Endothelial cell of umbilical vein (primary cell): Measurements from ENCODE around the gene BAMBI. TPM values are rescaled to one million over a fixed set of nuclear protein-coding genes. Genes with fewer than 3 reads are reported as not detected.

Source experiments
- BruUV-seq: library from RNA; stranded (reverse); fragments of 400-500 nt; replicated peaks from 2 replicates; lab custom pipeline; 2021; lab: Mats Ljungman, UMichigan
- CTCF ChIA-PET: fragments of 300-600, 350-600 bp; sonication (Branson Sonifier 250); formaldehyde crosslinking; loops from one replicate; lab custom pipeline; 2021; ENCODE audit warnings: antibody characterized with exemption, inconsistent platforms; lab: Charles Lee
- POLR2A ChIA-PET: fragments of 300-600, 350-600 bp; sonication (Branson Sonifier 250); formaldehyde crosslinking; loops from one replicate; lab custom pipeline; 2021; ENCODE audit warnings: antibody characterized with exemption, inconsistent platforms; lab: Charles Lee
- DNase-seq: peaks from one replicate; pipeline ENCODE4 v3.0.0-alpha.2; 2011; ENCODE audit warnings: low read depth, low spot score
- FAIRE-seq: peaks from 2 replicates; lab custom pipeline; 2011; peaks lifted over from hg19 to GRCh38; lab: Jason Lieb, UNC
- H2AFZ ChIP-seq: 2 replicates; pipeline ENCODE4 v1.6.0; 2012; ENCODE audit warnings: low read depth, low read length, control low read depth, inconsistent platforms
- H3K27ac ChIP-seq: 2 replicates; pipeline ENCODE4 v1.5.1; 2011; ENCODE audit warnings: low read depth, mild to moderate bottlenecking, control low read depth, low read length, moderate library complexity; ENCODE audit not compliant: insufficient read depth
- H3K27me3 ChIP-seq, 2 experiments: 2 replicates each; pipeline versions ENCODE4 v1.6.0 to v1.6.1; 2011; ENCODE audit warnings: low read length in 2 of 2, mixed read lengths in 1 of 2; ENCODE audit not compliant: control insufficient read depth in 2 of 2, insufficient read depth in 2 of 2
- H3K36me3 ChIP-seq, 2 experiments: 2 replicates in 1 of 2; 3 replicates in 1 of 2; pipeline ENCODE4 v1.5.1; 2011; ENCODE audit warnings: low read length in 2 of 2, mild to moderate bottlenecking in 1 of 2, moderate library complexity in 1 of 2; ENCODE audit not compliant: control insufficient read depth in 2 of 2, insufficient read depth in 2 of 2; ENCODE audit errors: extremely low read depth in 1 of 2
- H3K4me1 ChIP-seq: 3 replicates; pipeline ENCODE4 v1.5.1; 2011; ENCODE audit warnings: mild to moderate bottlenecking, low read length; ENCODE audit not compliant: control insufficient read depth, insufficient read depth; ENCODE audit errors: extremely low read depth
- H3K4me2 ChIP-seq: 2 replicates; pipeline ENCODE4 v1.6.1; 2011; ENCODE audit warnings: low read length, control low read depth, mixed read lengths; ENCODE audit not compliant: insufficient read depth
- H3K4me3 ChIP-seq, 3 experiments: fragments of 200-600 bp in 1 of 3; sonication (generic), shearing (Covaris generic) in 1 of 3; replicated peaks in 1 of 3; 2 replicates each; pipeline ENCODE4 v1.5.1; 2011 to 2016; ENCODE audit warnings: control low read depth in 3 of 3, low read length in 3 of 3, mild to moderate bottlenecking in 2 of 3, inconsistent platforms in 1 of 3, low read depth in 1 of 3, moderate library complexity in 1 of 3; ENCODE audit not compliant: insufficient read depth in 1 of 3
- H3K79me2 ChIP-seq: 2 replicates; pipeline ENCODE4 v1.6.0; 2012; ENCODE audit warnings: low read length, inconsistent platforms; ENCODE audit not compliant: control insufficient read depth, insufficient read depth
- H3K9ac ChIP-seq: replicated peaks from 2 replicates; pipeline ENCODE3; 2011; ENCODE audit warnings: low read length, control low read depth; ENCODE audit not compliant: insufficient read depth; ENCODE audit errors: extremely low read depth
- H3K9me1 ChIP-seq: replicated peaks from 3 replicates; pipeline ENCODE4 v1.6.0; 2011; ENCODE audit warnings: mild to moderate bottlenecking, low read length; ENCODE audit not compliant: control insufficient read depth, insufficient read depth; ENCODE audit errors: extremely low read depth
- H3K9me3 ChIP-seq: replicated peaks from 2 replicates; pipeline ENCODE4 v1.5.1; 2012; ENCODE audit warnings: low read length, inconsistent platforms; ENCODE audit not compliant: control insufficient read depth, insufficient read depth
- H4K20me1 ChIP-seq: replicated peaks from 2 replicates; pipeline ENCODE3; 2011; ENCODE audit warnings: mild to moderate bottlenecking, low read length; ENCODE audit not compliant: control insufficient read depth, insufficient read depth; ENCODE audit errors: extremely low read depth
- EZH2 ChIP-seq: IDR thresholded peaks from 2 replicates; pipeline ENCODE4 v1.6.1; 2012; ENCODE audit warnings: borderline replicate concordance, low read depth, mild to moderate bottlenecking, moderate library complexity, low read length, inconsistent platforms; ENCODE audit not compliant: severe bottlenecking
- FOS ChIP-seq: IDR thresholded peaks from 2 replicates; pipeline ENCODE4 v1.6.1; 2011; ENCODE audit warnings: mild to moderate bottlenecking, low read length, moderate library complexity, borderline replicate concordance; ENCODE audit not compliant: insufficient read depth
- GATA2 ChIP-seq: IDR thresholded peaks from 2 replicates; pipeline ENCODE4 v1.7.0; 2011; ENCODE audit warnings: low read depth, mild to moderate bottlenecking, moderate library complexity, mixed read lengths, low read length; ENCODE audit not compliant: insufficient read length, insufficient read depth
- JUN ChIP-seq: IDR thresholded peaks from 2 replicates; pipeline ENCODE4 v1.6.1; 2011; ENCODE audit warnings: borderline replicate concordance, low read depth; ENCODE audit not compliant: insufficient read length, insufficient read depth
- MYC ChIP-seq: IDR thresholded peaks from one replicate; pipeline ENCODE4 v1.6.1; 2011; ENCODE audit warnings: mild to moderate bottlenecking, low read depth, low read length
- POLR2A ChIP-seq: IDR thresholded peaks from 2 replicates; pipeline ENCODE4 v1.6.1; 2012; ENCODE audit warnings: low read depth, mild to moderate bottlenecking, control low read depth, low read length
- POLR2AphosphoS5 ChIP-seq: IDR thresholded peaks from 2 replicates; pipeline ENCODE4 v1.6.1; 2012; ENCODE audit warnings: low read depth, mild to moderate bottlenecking, control low read depth, low read length, moderate library complexity; ENCODE audit not compliant: insufficient read depth
- dilution Hi-C: fragments of 300-500 bp; cut with MboI; formaldehyde crosslinking; loops from one replicate; pipeline ENCODE4 v1.15.0; 2019; ENCODE audit warnings: low sequenced_read_pairs; ENCODE audit not compliant: extremely low pct_ligation_motif_present
- intact Hi-C: fragments of 100-400 bp; cut with micrococcal nuclease; formaldehyde crosslinking; loops from one replicate; pipeline ENCODE4 v1.10.0; 2022
- polyA plus RNA-seq, 4 experiments: library from polyadenylated mRNA; depleted of rRNA in 3 of 4; stranded (reverse) in 3 of 4; unstranded in 1 of 4; fragments of >200 nt; gene quantifications; 2 replicates each; pipeline versions ENCODE4 v1.2.1 to v1.2.3, GENCODE V29; 2011 to 2012; ENCODE audit warnings: missing spikeins in 1 of 4
- total RNA-seq: library from RNA; stranded (reverse); gene quantifications from 2 replicates; pipeline ENCODE4 v1.2.3, GENCODE V29; 2021
- TF ChIP-seq, protein P1 (sequence below), 2 donors: IDR thresholded peaks; 1 replicate in 1 of 2; 2 replicates in 1 of 2; pipeline ENCODE4 v1.5.1; 2011; ENCODE audit warnings: low read length in 2 of 2, mild to moderate bottlenecking in 2 of 2, moderate library complexity in 2 of 2, control low read depth in 1 of 2, inconsistent platforms in 1 of 2, low read depth in 1 of 2; ENCODE audit not compliant: insufficient read depth in 1 of 2; ENCODE audit errors: extremely low read depth in 1 of 2
- TF ChIP-seq, protein P2 (sequence below): IDR thresholded peaks from 2 replicates; pipeline ENCODE4 v1.6.1; 2011; ENCODE audit not compliant: insufficient read depth, insufficient read length

Gene BAMBI
- total and polyA plus RNA-seq, 2 donors (not counting 3 experiments of a cell fraction or from before 2014, with no cell fraction given), result 3.2 to 4.3 TPM

DNA sequence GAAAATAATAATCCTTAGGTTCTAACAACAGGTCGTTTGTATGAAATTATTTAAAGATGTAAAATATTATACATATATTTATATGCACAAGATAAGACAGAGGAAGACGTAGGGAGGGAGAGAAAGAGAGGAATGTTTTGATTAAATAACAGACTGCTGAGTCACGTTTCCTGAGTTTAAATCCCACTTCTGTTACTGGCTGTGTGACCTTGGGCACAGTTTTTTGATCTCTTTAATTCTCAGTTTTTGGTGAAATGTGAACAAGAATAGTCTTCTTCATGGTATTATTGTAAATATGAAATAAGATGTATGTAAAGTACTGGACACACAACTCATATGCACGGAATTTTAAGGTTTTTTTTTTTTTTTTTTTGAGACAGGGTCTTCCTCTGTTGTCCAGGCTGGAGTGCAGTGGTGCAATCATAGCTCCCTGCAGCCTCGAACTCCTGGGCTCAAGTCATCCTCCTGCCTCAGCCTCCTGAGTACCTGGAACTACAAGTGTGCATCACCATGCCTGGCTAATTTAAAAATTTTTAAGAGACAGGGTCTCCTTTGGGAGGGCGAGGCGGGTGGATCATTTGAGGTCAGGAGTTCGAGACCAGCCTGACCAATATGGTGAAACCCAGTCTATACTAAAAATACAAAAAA lies 42.6 kb downstream of the BAMBI start:
- no peaks in the 10 kb centered on the region for H3K9me3 ChIP-seq
- H3K36me3 ChIP-seq, result no peaks in the 10 kb centered on the region
- peak overlapping the region in 1 of 3 experiments; percentile 50 for H3K4me3 ChIP-seq
- H3K9ac ChIP-seq, result peak overlapping the region; percentile 27
- peak overlapping the region; percentile 80 for H3K4me2 ChIP-seq
- H3K27me3 ChIP-seq, result no peaks in the 10 kb centered on the region
- peak; percentile 62 for TF ChIP-seq FOS
- TF ChIP-seq GATA2, result peak; percentile 14
- TF ChIP-seq JUN, result peak; percentile 80
- TF ChIP-seq POLR2AphosphoS5, result no peak
- TF ChIP-seq, protein P1, sequence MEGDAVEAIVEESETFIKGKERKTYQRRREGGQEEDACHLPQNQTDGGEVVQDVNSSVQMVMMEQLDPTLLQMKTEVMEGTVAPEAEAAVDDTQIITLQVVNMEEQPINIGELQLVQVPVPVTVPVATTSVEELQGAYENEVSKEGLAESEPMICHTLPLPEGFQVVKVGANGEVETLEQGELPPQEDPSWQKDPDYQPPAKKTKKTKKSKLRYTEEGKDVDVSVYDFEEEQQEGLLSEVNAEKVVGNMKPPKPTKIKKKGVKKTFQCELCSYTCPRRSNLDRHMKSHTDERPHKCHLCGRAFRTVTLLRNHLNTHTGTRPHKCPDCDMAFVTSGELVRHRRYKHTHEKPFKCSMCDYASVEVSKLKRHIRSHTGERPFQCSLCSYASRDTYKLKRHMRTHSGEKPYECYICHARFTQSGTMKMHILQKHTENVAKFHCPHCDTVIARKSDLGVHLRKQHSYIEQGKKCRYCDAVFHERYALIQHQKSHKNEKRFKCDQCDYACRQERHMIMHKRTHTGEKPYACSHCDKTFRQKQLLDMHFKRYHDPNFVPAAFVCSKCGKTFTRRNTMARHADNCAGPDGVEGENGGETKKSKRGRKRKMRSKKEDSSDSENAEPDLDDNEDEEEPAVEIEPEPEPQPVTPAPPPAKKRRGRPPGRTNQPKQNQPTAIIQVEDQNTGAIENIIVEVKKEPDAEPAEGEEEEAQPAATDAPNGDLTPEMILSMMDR (IDR thresholded peaks at IDR 0.05; ENCODE audit: extremely low read depth in 1 of 2, insufficient read depth in 1 of 2, low read depth in 1 of 2, low read length in 2 of 2), result no peak
- TF ChIP-seq, protein P2, sequence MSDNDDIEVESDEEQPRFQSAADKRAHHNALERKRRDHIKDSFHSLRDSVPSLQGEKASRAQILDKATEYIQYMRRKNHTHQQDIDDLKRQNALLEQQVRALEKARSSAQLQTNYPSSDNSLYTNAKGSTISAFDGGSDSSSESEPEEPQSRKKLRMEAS, result no peak
- TF ChIP-seq MYC, result no peak
- no peak for TF ChIP-seq POLR2A
- TF ChIP-seq EZH2, result no peak
- DNase-seq (peak; percentile 77), FAIRE-seq (peak; percentile 91)
- peak overlapping the region; percentile 32 for H3K27ac ChIP-seq
- no peaks in the 10 kb centered on the region for H3K79me2 ChIP-seq
- intact Hi-C loops (loop anchor here (2.0 kb wide), 1 partner anchor 41 kb away; no protein-coding TSS in a partner anchor), dilution Hi-C loops (no loop called here)
- CTCF ChIA-PET, result interaction anchor here (1.1 kb wide), 1 partner anchor 39 kb away, joined by 4 read pairs; no protein-coding TSS in a partner anchor
- no TSS peak for BruUV-seq
- peaks cover 16% of the 10 kb centered on the region for H3K4me1 ChIP-seq
- no peaks in the 10 kb centered on the region for H3K9me1 ChIP-seq
- H2AFZ ChIP-seq, result no peak overlapping the region
- H4K20me1 ChIP-seq, result no peaks in the 10 kb centered on the region
- POLR2A ChIA-PET, result interaction anchor here (1.1 kb wide), 1 partner anchor 16 kb away, joined by 5 read pairs; no protein-coding TSS in a partner anchor
